Measurements from ENCODE around the gene WWC2.

DNA sequence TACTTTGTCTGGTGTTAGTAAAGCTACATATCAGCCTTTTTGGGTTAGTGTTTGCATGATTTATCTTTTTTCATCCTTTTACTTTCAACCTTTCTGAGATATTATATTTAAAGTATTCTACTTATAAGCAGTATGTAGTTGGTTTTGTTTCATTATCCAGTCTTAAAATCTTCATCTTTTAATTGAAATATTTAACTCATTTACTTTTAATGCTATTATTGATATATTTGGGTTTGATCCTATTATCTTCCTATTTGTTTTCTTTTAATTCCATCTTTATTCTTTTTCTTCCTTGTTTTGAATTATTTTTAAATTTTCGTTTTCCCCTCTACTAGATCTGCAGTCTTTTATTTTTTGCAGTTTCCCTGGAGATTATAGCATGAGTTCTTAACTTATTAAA is 177.0 kb downstream of the WWC2 start:
- TF ChIP-seq, protein P1, sequence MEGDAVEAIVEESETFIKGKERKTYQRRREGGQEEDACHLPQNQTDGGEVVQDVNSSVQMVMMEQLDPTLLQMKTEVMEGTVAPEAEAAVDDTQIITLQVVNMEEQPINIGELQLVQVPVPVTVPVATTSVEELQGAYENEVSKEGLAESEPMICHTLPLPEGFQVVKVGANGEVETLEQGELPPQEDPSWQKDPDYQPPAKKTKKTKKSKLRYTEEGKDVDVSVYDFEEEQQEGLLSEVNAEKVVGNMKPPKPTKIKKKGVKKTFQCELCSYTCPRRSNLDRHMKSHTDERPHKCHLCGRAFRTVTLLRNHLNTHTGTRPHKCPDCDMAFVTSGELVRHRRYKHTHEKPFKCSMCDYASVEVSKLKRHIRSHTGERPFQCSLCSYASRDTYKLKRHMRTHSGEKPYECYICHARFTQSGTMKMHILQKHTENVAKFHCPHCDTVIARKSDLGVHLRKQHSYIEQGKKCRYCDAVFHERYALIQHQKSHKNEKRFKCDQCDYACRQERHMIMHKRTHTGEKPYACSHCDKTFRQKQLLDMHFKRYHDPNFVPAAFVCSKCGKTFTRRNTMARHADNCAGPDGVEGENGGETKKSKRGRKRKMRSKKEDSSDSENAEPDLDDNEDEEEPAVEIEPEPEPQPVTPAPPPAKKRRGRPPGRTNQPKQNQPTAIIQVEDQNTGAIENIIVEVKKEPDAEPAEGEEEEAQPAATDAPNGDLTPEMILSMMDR (IDR thresholded peaks at IDR 0.05 in 8 of 11, conservative IDR thresholded peaks at IDR 0.05 in 3 of 11): no peak
- no peak for TF ChIP-seq POLR2AphosphoS5 (IDR thresholded peaks at IDR 0.05)
- TF ChIP-seq POLR2A (IDR thresholded peaks at IDR 0.05): no peak
